Right atrium auricular region (tissue), 2 donors: ENCODE measurements around the gene LRFN3. TPM values are rescaled to one million over a fixed set of nuclear protein-coding genes. Genes with fewer than 3 reads are reported as not detected.

ENCODE experiments used
- DNase-seq: peaks from one replicate; pipeline ENCODE4 v3.0.0-alpha.2; 2019; ENCODE audit warnings: low spot score
- H3K27ac ChIP-seq, 2 donors: fragments of 200-600 bp; sonication (generic); 1 replicate in 1 of 2; 2 replicates in 1 of 2; pipeline ENCODE4 v1.5.1; 2016 to 2019
- H3K27me3 ChIP-seq, 2 donors: fragments of 200-600 bp; sonication (generic); one replicate each; pipeline versions ENCODE4 v1.5.1 to v1.6.0; 2017 to 2019
- H3K36me3 ChIP-seq: fragments of 200-600 bp; sonication (generic); one replicate; pipeline ENCODE4 v1.5.1; 2016
- H3K4me1 ChIP-seq, 2 donors: fragments of 200-600 bp; sonication (generic); one replicate each; pipeline versions ENCODE4 v1.5.1 to v1.6.0; 2017 to 2019
- H3K4me3 ChIP-seq, 2 donors: fragments of 200-600 bp; sonication (generic); 1 replicate in 1 of 2; 2 replicates in 1 of 2; pipeline ENCODE4 v1.5.1; 2017 to 2019; ENCODE audit warnings: mild to moderate bottlenecking in 1 of 2, moderate library complexity in 1 of 2
- H3K9me3 ChIP-seq, 2 donors: fragments of 200-600 bp; sonication (generic); one replicate each; pipeline ENCODE4 v1.5.1; 2019
- total RNA-seq, 2 donors: library from RNA; depleted of rRNA; stranded (reverse); fragments of >200 nt; gene quantifications; one replicate each; pipeline ENCODE4 v1.1.0, GENCODE V29; 2016
- TF ChIP-seq, protein P1 (sequence below), 2 donors: fragments of 200-600 bp; sonication (generic); IDR thresholded peaks; one replicate each; pipeline ENCODE4 v1.5.1; 2019; ENCODE audit warnings: antibody characterized with exemption in 2 of 2

Gene LRFN3
- total RNA-seq, 2 donors from 2014 or later: 10.5 to 13.1 TPM

DNA sequence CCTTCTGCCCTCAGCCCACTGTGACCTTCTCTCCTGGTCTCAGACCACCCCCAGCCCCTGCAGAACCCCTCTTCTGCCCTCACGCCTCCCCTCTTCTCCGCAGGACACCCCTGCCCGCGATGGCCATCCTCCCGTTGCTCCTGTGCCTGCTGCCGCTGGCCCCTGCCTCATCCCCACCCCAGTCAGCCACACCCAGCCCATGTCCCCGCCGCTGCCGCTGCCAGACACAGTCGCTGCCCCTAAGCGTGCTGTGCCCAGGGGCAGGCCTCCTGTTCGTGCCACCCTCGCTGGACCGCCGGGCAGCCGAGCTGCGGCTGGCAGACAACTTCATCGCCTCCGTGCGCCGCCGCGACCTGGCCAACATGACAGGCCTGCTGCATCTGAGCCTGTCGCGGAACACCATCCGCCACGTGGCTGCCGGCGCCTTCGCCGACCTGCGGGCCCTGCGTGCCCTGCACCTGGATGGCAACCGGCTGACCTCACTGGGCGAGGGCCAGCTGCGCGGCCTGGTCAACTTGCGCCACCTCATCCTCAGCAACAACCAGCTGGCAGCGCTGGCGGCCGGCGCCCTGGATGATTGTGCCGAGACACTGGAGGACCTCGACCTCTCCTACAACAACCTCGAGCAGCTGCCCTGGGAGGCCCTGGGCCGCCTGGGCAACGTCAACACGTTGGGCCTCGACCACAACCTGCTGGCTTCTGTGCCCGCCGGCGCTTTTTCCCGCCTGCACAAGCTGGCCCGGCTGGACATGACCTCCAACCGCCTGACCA is 3.3 kb downstream of the LRFN3 start:
- Histone ChIP-seq H3K4me3 (no peak overlapping the region), H3K27ac (no peak overlapping the region), H3K4me1 (peaks cover 0 to 27% of the 10 kb centered on the region in 2 donors), H3K9me3 (no peaks in the 10 kb centered on the region), H3K27me3 (no peaks in the 10 kb centered on the region), H3K36me3 (peaks cover 27% of the 10 kb centered on the region)
- TF ChIP-seq, protein P1, sequence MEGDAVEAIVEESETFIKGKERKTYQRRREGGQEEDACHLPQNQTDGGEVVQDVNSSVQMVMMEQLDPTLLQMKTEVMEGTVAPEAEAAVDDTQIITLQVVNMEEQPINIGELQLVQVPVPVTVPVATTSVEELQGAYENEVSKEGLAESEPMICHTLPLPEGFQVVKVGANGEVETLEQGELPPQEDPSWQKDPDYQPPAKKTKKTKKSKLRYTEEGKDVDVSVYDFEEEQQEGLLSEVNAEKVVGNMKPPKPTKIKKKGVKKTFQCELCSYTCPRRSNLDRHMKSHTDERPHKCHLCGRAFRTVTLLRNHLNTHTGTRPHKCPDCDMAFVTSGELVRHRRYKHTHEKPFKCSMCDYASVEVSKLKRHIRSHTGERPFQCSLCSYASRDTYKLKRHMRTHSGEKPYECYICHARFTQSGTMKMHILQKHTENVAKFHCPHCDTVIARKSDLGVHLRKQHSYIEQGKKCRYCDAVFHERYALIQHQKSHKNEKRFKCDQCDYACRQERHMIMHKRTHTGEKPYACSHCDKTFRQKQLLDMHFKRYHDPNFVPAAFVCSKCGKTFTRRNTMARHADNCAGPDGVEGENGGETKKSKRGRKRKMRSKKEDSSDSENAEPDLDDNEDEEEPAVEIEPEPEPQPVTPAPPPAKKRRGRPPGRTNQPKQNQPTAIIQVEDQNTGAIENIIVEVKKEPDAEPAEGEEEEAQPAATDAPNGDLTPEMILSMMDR (IDR thresholded peaks at IDR 0.05): no peak
- DNase-seq: no peak

DNA sequence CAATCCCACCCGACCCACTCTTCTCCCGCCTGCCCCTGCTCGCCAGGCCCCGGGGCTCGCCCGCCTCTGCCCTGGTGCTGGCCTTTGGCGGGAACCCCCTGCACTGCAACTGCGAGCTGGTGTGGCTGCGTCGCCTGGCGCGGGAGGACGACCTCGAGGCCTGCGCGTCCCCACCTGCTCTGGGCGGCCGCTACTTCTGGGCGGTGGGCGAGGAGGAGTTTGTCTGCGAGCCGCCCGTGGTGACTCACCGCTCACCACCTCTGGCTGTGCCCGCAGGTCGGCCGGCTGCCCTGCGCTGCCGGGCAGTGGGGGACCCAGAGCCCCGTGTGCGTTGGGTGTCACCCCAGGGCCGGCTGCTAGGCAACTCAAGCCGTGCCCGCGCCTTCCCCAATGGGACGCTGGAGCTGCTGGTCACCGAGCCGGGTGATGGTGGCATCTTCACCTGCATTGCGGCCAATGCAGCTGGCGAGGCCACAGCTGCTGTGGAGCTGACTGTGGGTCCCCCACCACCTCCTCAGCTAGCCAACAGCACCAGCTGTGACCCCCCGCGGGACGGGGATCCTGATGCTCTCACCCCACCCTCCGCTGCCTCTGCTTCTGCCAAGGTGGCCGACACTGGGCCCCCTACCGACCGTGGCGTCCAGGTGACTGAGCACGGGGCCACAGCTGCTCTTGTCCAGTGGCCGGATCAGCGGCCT is 4.1 kb downstream of the LRFN3 start:
- DNase-seq: no peak
- peaks cover 0 to 25% of the 10 kb centered on the region in 2 donors for H3K4me1 ChIP-seq
- H3K27ac ChIP-seq: no peak overlapping the region
- H3K9me3 ChIP-seq: no peaks in the 10 kb centered on the region
- H3K4me3 ChIP-seq: no peak overlapping the region
- TF ChIP-seq, protein P1 (IDR thresholded peaks at IDR 0.05): no peak
- peaks cover 33% of the 10 kb centered on the region for H3K36me3 ChIP-seq
- no peaks in the 10 kb centered on the region for H3K27me3 ChIP-seq

DNA sequence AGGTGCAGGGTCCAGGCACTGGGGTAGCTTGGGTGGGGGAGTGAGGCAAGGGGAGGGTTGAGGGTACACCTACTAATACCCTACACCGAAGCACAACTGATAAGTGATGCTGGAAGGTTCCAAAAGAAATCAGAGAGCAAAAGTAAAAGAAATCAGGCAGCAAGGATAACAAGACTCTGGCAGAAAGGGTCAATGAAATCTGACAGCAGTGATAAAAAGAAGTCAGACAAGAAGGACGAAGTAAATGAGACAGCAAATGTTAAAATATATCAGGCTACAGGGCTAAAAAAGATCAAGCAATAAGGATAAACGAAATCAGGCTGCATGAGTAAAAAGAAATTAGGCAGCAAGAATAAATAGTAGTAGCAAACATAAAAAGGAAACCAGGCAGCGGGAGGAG is 4.7 kb downstream of the LRFN3 start:
- TF ChIP-seq, protein P1 (IDR thresholded peaks at IDR 0.05): no peak
- Histone ChIP-seq H3K4me3 (no peak overlapping the region), H3K9me3 (no peaks in the 10 kb centered on the region), H3K4me1 (peaks cover 0 to 19% of the 10 kb centered on the region in 2 donors), H3K27me3 (no peaks in the 10 kb centered on the region), H3K27ac (no peak overlapping the region), H3K36me3 (peaks cover 33% of the 10 kb centered on the region)
- no peak for DNase-seq

DNA sequence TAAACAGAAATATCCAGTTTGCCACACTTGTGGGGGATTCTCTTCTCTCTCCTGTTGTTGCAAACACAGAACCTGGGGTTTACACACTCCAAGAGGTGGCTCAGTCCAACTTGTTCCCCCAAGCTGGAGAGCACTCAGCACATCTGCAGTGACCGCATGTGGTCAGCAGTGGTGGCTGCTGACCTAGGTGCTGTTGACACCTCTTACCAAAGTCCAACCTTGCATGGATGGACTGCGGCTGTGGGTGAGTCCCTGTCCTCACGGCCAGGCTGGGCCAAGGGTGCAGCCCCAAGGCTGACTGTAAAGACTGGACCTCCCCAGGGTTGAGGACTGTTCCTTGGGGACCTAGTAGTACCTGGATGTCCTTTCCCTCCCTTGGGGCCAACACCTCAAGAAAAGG is 6.1 kb downstream of the LRFN3 start:
- no peaks in the 10 kb centered on the region for H3K27me3 ChIP-seq
- TF ChIP-seq, protein P1 (IDR thresholded peaks at IDR 0.05): no peak
- H3K36me3 ChIP-seq: peaks cover 33% of the 10 kb centered on the region
- H3K27ac ChIP-seq: no peak overlapping the region
- no peak overlapping the region for H3K4me3 ChIP-seq
- no peak for DNase-seq
- peaks cover 0 to 9% of the 10 kb centered on the region in 2 donors for H3K4me1 ChIP-seq
- H3K9me3 ChIP-seq: no peaks in the 10 kb centered on the region

DNA sequence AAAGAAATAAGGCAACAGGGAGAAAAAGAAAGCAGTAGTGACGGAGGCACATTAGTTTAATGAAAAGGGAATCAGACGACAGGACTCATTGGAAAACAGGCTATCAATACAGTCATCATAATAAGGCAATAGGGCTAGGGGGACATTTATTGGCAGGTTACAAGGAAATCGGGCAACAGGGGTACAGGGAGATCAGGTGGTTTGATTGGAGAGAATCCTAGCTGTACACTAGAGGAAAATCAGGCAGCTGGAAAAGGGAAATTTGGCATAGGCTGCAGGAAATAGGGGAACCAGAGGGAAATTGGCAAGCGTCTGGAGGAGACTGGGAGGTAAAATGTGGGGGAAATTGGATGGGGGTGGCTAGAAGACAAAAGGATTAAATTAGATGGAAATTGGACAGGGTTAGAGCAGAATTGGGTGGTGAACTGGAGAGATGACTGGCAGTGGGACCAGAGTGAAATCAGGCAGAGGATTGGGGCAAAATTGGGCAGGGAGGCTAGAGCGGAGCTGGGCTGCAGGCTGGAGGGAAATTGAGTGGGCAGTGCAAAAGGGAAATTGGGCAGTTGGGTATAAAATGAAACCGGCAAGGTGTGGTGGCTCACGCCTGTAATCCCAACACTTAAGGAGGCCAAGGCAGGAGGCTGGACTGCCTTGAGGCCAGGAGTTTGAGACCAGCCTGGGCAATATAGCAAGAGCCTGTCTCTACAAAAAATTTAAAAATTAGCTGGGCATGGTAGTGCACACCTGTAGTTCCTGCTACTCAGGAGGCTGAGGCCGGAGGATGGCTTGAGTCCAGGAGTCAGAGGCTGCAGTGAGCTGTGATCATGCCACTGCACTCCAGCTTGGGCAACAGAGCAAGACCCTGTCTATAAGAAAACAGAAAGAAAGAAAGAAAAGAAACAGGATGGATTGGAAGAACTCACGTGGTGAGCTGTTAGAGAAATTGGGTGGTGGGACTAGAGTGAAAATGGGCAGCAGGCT is 7.4 kb downstream of the LRFN3 start:
- Histone ChIP-seq H3K9me3 (no peaks in the 10 kb centered on the region), H3K27ac (no peak overlapping the region), H3K4me3 (no peak overlapping the region), H3K4me1 (no peaks in the 10 kb centered on the region), H3K27me3 (no peaks in the 10 kb centered on the region), H3K36me3 (peaks cover 33% of the 10 kb centered on the region)
- TF ChIP-seq, protein P1 (IDR thresholded peaks at IDR 0.05): no peak
- DNase-seq: no peak
